ENCODE results near the gene ISOC2. TPM values are rescaled to one million over a fixed set of nuclear protein-coding genes. Genes with fewer than 3 reads are reported as not detected.

The ISOC2 gene
- total RNA-seq, 3 donors from 2014 or later (not counting 1 experiment from before 2014, with no cell fraction given), result 7.2 to 12.4 (median 9.5) TPM

DNA sequence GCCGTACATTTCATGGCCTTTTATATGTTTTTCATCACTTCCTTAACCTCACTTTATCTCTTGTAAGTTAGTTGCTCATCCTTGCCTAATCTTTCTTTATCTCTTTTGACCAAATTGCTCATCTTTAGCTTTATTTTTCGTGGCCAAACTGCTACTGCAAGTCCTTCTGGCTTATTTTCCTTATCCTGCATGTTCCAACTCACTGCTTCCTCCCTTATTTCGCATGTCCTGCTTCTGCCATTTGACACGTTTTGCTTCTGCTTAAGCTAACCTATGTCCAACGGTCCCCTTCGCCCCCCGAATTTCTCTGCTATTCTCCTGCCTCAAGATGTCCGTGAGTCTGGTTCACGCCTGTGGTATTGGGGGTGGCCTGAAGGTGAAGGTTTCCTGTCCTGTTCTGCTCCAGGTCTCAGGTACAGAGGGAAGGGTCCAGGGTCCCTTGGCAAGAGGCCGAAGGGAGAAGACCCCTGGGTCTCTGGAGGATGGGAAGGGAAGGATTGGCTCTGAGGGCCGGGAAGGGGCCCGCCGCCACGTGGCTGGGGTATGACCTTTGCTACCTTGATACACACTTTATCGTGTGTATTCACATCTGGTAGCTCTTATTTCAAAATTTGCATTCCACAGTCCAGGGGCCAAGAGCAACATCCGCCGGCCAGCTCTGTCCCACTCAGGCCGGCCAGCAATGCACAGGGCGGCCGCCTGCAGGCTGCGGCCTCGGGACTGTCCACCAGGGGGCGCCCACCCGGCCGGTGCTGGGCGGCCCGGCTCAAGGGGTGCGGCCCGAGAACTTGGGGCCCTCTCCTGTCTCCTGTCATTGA is 6.0 kb upstream of the ISOC2 start:
- Mint-ChIP-seq H3K9me3 (no peaks in the 10 kb centered on the region), H3K27me3 (ENCODE audit: low read depth in 2 of 2) (peaks cover 0 to 2% of the 10 kb centered on the region in 2 donors), H3K4me3 (no peak overlapping the region), H3K27ac (no peak overlapping the region), H3K36me3 (no peaks in the 10 kb centered on the region), H3K4me1 (peaks cover under 1 to 11% of the 10 kb centered on the region in 2 donors)
- Histone ChIP-seq H3K4me3 (ENCODE audit: low read length) (no peak overlapping the region), H3K27ac (ENCODE audit: low read length) (no peak overlapping the region), H3K9me3 (ENCODE audit: control insufficient read depth, insufficient read depth, low read length) (no peaks in the 10 kb centered on the region), H3K27me3 (ENCODE audit: control insufficient read depth, insufficient read depth, low read length) (no peaks in the 10 kb centered on the region), H3K4me1 (ENCODE audit: control insufficient read depth, insufficient read depth, low read length) (peaks cover 5% of the 10 kb centered on the region), H3K36me3 (ENCODE audit: control insufficient read depth, insufficient read depth, low read length) (no peaks in the 10 kb centered on the region)
- TF ChIP-seq, protein P1, sequence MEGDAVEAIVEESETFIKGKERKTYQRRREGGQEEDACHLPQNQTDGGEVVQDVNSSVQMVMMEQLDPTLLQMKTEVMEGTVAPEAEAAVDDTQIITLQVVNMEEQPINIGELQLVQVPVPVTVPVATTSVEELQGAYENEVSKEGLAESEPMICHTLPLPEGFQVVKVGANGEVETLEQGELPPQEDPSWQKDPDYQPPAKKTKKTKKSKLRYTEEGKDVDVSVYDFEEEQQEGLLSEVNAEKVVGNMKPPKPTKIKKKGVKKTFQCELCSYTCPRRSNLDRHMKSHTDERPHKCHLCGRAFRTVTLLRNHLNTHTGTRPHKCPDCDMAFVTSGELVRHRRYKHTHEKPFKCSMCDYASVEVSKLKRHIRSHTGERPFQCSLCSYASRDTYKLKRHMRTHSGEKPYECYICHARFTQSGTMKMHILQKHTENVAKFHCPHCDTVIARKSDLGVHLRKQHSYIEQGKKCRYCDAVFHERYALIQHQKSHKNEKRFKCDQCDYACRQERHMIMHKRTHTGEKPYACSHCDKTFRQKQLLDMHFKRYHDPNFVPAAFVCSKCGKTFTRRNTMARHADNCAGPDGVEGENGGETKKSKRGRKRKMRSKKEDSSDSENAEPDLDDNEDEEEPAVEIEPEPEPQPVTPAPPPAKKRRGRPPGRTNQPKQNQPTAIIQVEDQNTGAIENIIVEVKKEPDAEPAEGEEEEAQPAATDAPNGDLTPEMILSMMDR (IDR thresholded peaks at IDR 0.05), result peak; percentile 98
- intact Hi-C loops (cut with micrococcal nuclease), result loop anchor here (2.0 kb wide), 1 partner anchor 37 kb away; no protein-coding TSS in a partner anchor
- WGBS (ENCODE audit: insufficient coverage), result 37% methylated on average over 29 of the region's 29 CpGs
- peak; percentile 76 to 79 for DNase-seq
- peak; percentile 93 to 99 (median 98) for ATAC-seq

GRCh38 chr19:55466241-55466614 is 4.8 kb upstream of the ISOC2 start:
- Mint-ChIP-seq H3K27me3 (ENCODE audit: low read depth in 2 of 2) (peaks cover 0 to 5% of the 10 kb centered on the region in 2 donors), H3K4me3 (no peak overlapping the region), H3K9me3 (no peaks in the 10 kb centered on the region), H3K4me1 (peaks cover 12 to 23% of the 10 kb centered on the region in 2 donors), H3K27ac (no peak overlapping the region), H3K36me3 (no peaks in the 10 kb centered on the region)
- intact Hi-C loops (cut with micrococcal nuclease), result loop anchor here (2.0 kb wide), 1 partner anchor 39 kb away; no protein-coding TSS in a partner anchor
- Histone ChIP-seq H3K4me1 (ENCODE audit: control insufficient read depth, insufficient read depth, low read length) (peaks cover 13% of the 10 kb centered on the region), H3K36me3 (ENCODE audit: control insufficient read depth, insufficient read depth, low read length) (no peaks in the 10 kb centered on the region), H3K4me3 (ENCODE audit: low read length) (no peak overlapping the region), H3K27me3 (ENCODE audit: control insufficient read depth, insufficient read depth, low read length) (no peaks in the 10 kb centered on the region), H3K9me3 (ENCODE audit: control insufficient read depth, insufficient read depth, low read length) (no peaks in the 10 kb centered on the region), H3K27ac (ENCODE audit: low read length) (no peak overlapping the region)
- no peak for ATAC-seq
- 93% methylated on average over 4 of the region's 4 CpGs for WGBS (ENCODE audit: insufficient coverage)
- no peak for DNase-seq
- TF ChIP-seq, protein P1 (IDR thresholded peaks at IDR 0.05), result no peak

DNA sequence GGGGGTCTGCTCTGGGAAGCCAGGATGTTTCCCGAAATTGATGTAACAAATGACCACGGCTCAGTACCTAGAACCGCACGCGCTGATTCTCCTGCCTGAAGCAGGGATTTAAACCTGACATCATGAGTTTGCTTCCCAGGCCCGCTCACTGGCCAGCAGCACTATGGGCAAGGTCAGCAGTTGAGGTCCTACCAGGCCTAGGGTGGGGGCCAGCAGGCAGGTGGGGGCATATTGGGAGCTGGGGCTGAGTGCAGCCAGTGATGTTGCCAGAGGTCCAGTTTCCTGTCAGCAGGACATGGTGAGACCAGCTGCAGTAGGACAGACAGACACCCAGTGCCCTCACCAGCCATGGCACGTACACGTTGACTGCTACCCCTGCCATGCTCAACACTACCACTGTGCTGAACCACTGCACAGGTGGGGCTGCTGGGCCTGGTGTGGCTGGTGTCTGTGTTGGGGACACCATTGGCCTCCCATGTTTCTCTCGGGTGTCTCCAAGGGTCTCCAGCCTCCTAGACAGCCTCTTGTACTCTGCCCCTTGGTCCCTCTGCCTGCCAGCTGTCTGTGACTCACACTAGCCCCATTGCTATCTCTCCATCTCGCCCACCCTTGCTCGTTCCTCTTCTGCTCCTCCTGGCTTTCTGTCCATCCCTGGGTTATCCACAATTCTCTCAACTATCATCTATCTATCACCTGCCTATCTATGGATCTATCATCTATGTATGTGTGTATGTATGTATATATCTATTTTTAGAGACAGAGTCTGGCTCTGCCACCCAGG is 4.2 kb upstream of the ISOC2 start:
- ATAC-seq (no peak), DNase-seq (no peak)
- Mint-ChIP-seq H3K4me3 (no peak overlapping the region), H3K4me1 (peaks cover 15 to 28% of the 10 kb centered on the region in 2 donors), H3K27me3 (ENCODE audit: low read depth in 2 of 2) (peaks cover 0 to 5% of the 10 kb centered on the region in 2 donors), H3K36me3 (no peaks in the 10 kb centered on the region), H3K9me3 (no peaks in the 10 kb centered on the region), H3K27ac (no peak overlapping the region)
- H3K27me3 ChIP-seq (ENCODE audit: control insufficient read depth, insufficient read depth, low read length), result no peaks in the 10 kb centered on the region
- H3K27ac ChIP-seq (ENCODE audit: low read length), result no peak overlapping the region
- no peaks in the 10 kb centered on the region for H3K36me3 ChIP-seq (ENCODE audit: control insufficient read depth, insufficient read depth, low read length)
- intact Hi-C loops (cut with micrococcal nuclease), result loop anchor here (2.0 kb wide), 1 partner anchor 39 kb away; no protein-coding TSS in a partner anchor
- H3K9me3 ChIP-seq (ENCODE audit: control insufficient read depth, insufficient read depth, low read length), result no peaks in the 10 kb centered on the region
- 90% methylated on average over 11 of the region's 11 CpGs for WGBS (ENCODE audit: insufficient coverage)
- TF ChIP-seq, protein P1 (IDR thresholded peaks at IDR 0.05), result no peak
- peaks cover 19% of the 10 kb centered on the region for H3K4me1 ChIP-seq (ENCODE audit: control insufficient read depth, insufficient read depth, low read length)
- no peak overlapping the region for H3K4me3 ChIP-seq (ENCODE audit: low read length)

Measured in natural killer cell (primary cell).